GM19328 (cell line): ENCODE results near the gene PPP2R3A.

ENCODE experiments used
- ATAC-seq: cut with Tn5 transposase; IDR thresholded peaks from one replicate; pipeline ENCODE4 v1.9.1; 2021; ENCODE audit warnings: mild to moderate bottlenecking, moderate library complexity; ENCODE audit not compliant: unreplicated experiment

Gene PPP2R3A

GRCh38 chr3:136192831-136193230 is 227.3 kb downstream of the PPP2R3A start:
- no peak for ATAC-seq

- no peak for ATAC-seq
These were observed 227.9 kb downstream of the PPP2R3A start for GRCh38 chr3:136193278-136194054.

- no peak for ATAC-seq
These were observed 229.1 kb downstream of the PPP2R3A start for GRCh38 chr3:136194409-136195257.

- peak; percentile 36 for ATAC-seq
These were observed 229.9 kb downstream of the PPP2R3A start for GRCh38 chr3:136195258-136196063.

GRCh38 chr3:136196064-136196400 is 230.5 kb downstream of the PPP2R3A start, which contains the start of gene MSL2:
Gene MSL2 (minus strand): TSS chr3:136196335. CDS start chr3:136195113, 1,222 bp downstream.
- ATAC-seq: no peak

GRCh38 chr3:136196401-136197158 is 231.1 kb downstream of the PPP2R3A start:
- ATAC-seq: peak; percentile 61

- ATAC-seq: no peak
These were observed 231.7 kb downstream of the PPP2R3A start for GRCh38 chr3:136197159-136197793.
